Measurements from ENCODE around the gene SLC38A6. TPM values are rescaled to one million over a fixed set of nuclear protein-coding genes. Genes with fewer than 3 reads are reported as not detected.

Gene SLC38A6
- polyA plus RNA-seq, 2 donors = 3.2 to 5.9 TPM

GRCh38 chr14:61003571-61003970, 22.5 kb downstream of the SLC38A6 start:
- H3K9me3 ChIP-seq (ENCODE audit: control insufficient read depth in 2 of 2, insufficient read depth in 1 of 2, low read depth in 1 of 2, low read length in 1 of 2) = no peaks in the 10 kb centered on the region
- no peaks in the 10 kb centered on the region for H3K4me1 ChIP-seq (ENCODE audit: control insufficient read depth in 2 of 2, insufficient read depth in 2 of 2, low read length in 1 of 2)
- no peak overlapping the region for H3K27ac ChIP-seq (ENCODE audit: low read depth in 2 of 2, low read length in 1 of 2)
- no peak overlapping the region for H3K4me3 ChIP-seq (ENCODE audit: low read depth in 1 of 2, low read length in 2 of 2)
- 96 to 97% methylated on average over 1 of the region's 1 CpG for WGBS, 2 donors
- H3K36me3 ChIP-seq (ENCODE audit: control insufficient read depth in 2 of 2, insufficient read depth in 2 of 2, low read length in 1 of 2) = no peaks in the 10 kb centered on the region
- no peaks in the 10 kb centered on the region for H3K27me3 ChIP-seq (ENCODE audit: control insufficient read depth in 1 of 2, insufficient read depth in 2 of 2, low read length in 2 of 2)

DNA sequence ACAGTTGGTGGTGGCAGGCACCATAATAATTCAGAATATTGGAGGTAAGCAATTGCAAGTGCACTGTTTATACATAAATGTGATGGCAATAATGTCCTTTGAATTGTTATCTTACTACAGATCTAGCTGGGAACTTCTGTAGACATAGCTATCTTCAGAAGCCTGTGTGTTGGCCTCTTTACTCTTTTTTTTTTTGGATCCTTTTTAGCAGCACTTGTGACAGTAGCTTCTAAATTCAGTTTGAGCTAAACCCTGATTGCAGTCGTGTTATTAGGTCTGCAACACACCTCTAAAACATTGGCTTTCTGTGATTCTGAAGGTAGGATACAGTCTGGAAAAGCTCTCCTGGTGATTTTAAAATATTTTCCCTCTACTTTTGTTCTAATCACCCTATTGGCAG, 38.5 kb downstream of the SLC38A6 start:
- no peaks in the 10 kb centered on the region for H3K27me3 ChIP-seq (ENCODE audit: control insufficient read depth in 1 of 2, insufficient read depth in 2 of 2, low read length in 2 of 2)
- H3K4me3 ChIP-seq (ENCODE audit: low read depth in 1 of 2, low read length in 2 of 2) = no peak overlapping the region
- no peaks in the 10 kb centered on the region for H3K36me3 ChIP-seq (ENCODE audit: control insufficient read depth in 2 of 2, insufficient read depth in 2 of 2, low read length in 1 of 2)
- whole genome bisulfite sequencing, 2 donors = 73 to 79% methylated on average over 1 of the region's 1 CpG
- H3K4me1 ChIP-seq (ENCODE audit: control insufficient read depth in 2 of 2, insufficient read depth in 2 of 2, low read length in 1 of 2) = no peaks in the 10 kb centered on the region
- H3K9me3 ChIP-seq (ENCODE audit: control insufficient read depth in 2 of 2, insufficient read depth in 1 of 2, low read depth in 1 of 2, low read length in 1 of 2) = no peaks in the 10 kb centered on the region
- no peak overlapping the region for H3K27ac ChIP-seq (ENCODE audit: low read depth in 2 of 2, low read length in 1 of 2)

- Histone ChIP-seq H3K36me3 (ENCODE audit: control insufficient read depth in 2 of 2, insufficient read depth in 2 of 2, low read length in 1 of 2) (no peaks in the 10 kb centered on the region), H3K27me3 (ENCODE audit: control insufficient read depth in 1 of 2, insufficient read depth in 2 of 2, low read length in 2 of 2) (no peaks in the 10 kb centered on the region), H3K27ac (ENCODE audit: low read depth in 2 of 2, low read length in 1 of 2) (no peak overlapping the region), H3K9me3 (ENCODE audit: control insufficient read depth in 2 of 2, insufficient read depth in 1 of 2, low read depth in 1 of 2, low read length in 1 of 2) (no peaks in the 10 kb centered on the region), H3K4me1 (ENCODE audit: control insufficient read depth in 2 of 2, insufficient read depth in 2 of 2, low read length in 1 of 2) (no peaks in the 10 kb centered on the region), H3K4me3 (ENCODE audit: low read depth in 1 of 2, low read length in 2 of 2) (no peak overlapping the region)
- 52 to 55% methylated on average over 7 of the region's 7 CpGs for WGBS, 2 donors
Observed at GRCh38 chr14:61025251-61026223, 44.5 kb downstream of the SLC38A6 start.

- no peak overlapping the region for H3K4me3 ChIP-seq (ENCODE audit: low read depth in 1 of 2, low read length in 2 of 2)
- H3K27me3 ChIP-seq (ENCODE audit: control insufficient read depth in 1 of 2, insufficient read depth in 2 of 2, low read length in 2 of 2) = no peaks in the 10 kb centered on the region
- no peaks in the 10 kb centered on the region for H3K4me1 ChIP-seq (ENCODE audit: control insufficient read depth in 2 of 2, insufficient read depth in 2 of 2, low read length in 1 of 2)
- H3K27ac ChIP-seq (ENCODE audit: low read depth in 2 of 2, low read length in 1 of 2) = no peak overlapping the region
- 90 to 99% methylated on average over 2 of the region's 2 CpGs for WGBS, 2 donors
- H3K36me3 ChIP-seq (ENCODE audit: control insufficient read depth in 2 of 2, insufficient read depth in 2 of 2, low read length in 1 of 2) = no peaks in the 10 kb centered on the region
- no peaks in the 10 kb centered on the region for H3K9me3 ChIP-seq (ENCODE audit: control insufficient read depth in 2 of 2, insufficient read depth in 1 of 2, low read depth in 1 of 2, low read length in 1 of 2)
Observed at GRCh38 chr14:61026526-61026925, 45.5 kb downstream of the SLC38A6 start.

GRCh38 chr14:61031026-61031425, 50.0 kb downstream of the SLC38A6 start:
- Histone ChIP-seq H3K36me3 (ENCODE audit: control insufficient read depth in 2 of 2, insufficient read depth in 2 of 2, low read length in 1 of 2) (no peaks in the 10 kb centered on the region), H3K4me1 (ENCODE audit: control insufficient read depth in 2 of 2, insufficient read depth in 2 of 2, low read length in 1 of 2) (no peaks in the 10 kb centered on the region), H3K27ac (ENCODE audit: low read depth in 2 of 2, low read length in 1 of 2) (no peak overlapping the region), H3K4me3 (ENCODE audit: low read depth in 1 of 2, low read length in 2 of 2) (no peak overlapping the region), H3K9me3 (ENCODE audit: control insufficient read depth in 2 of 2, insufficient read depth in 1 of 2, low read depth in 1 of 2, low read length in 1 of 2) (no peaks in the 10 kb centered on the region), H3K27me3 (ENCODE audit: control insufficient read depth in 1 of 2, insufficient read depth in 2 of 2, low read length in 2 of 2) (no peaks in the 10 kb centered on the region)

- H3K4me1 ChIP-seq (ENCODE audit: control insufficient read depth in 2 of 2, insufficient read depth in 2 of 2, low read length in 1 of 2) = no peaks in the 10 kb centered on the region
- no peak overlapping the region for H3K27ac ChIP-seq (ENCODE audit: low read depth in 2 of 2, low read length in 1 of 2)
- H3K9me3 ChIP-seq (ENCODE audit: control insufficient read depth in 2 of 2, insufficient read depth in 1 of 2, low read depth in 1 of 2, low read length in 1 of 2) = no peaks in the 10 kb centered on the region
- no peaks in the 10 kb centered on the region for H3K27me3 ChIP-seq (ENCODE audit: control insufficient read depth in 1 of 2, insufficient read depth in 2 of 2, low read length in 2 of 2)
- no peak overlapping the region for H3K4me3 ChIP-seq (ENCODE audit: low read depth in 1 of 2, low read length in 2 of 2)
- 81 to 84% methylated on average over 3 of the region's 3 CpGs for WGBS, 2 donors
- no peaks in the 10 kb centered on the region for H3K36me3 ChIP-seq (ENCODE audit: control insufficient read depth in 2 of 2, insufficient read depth in 2 of 2, low read length in 1 of 2)
Observed at GRCh38 chr14:61033054-61033453, 52.0 kb downstream of the SLC38A6 start.

DNA sequence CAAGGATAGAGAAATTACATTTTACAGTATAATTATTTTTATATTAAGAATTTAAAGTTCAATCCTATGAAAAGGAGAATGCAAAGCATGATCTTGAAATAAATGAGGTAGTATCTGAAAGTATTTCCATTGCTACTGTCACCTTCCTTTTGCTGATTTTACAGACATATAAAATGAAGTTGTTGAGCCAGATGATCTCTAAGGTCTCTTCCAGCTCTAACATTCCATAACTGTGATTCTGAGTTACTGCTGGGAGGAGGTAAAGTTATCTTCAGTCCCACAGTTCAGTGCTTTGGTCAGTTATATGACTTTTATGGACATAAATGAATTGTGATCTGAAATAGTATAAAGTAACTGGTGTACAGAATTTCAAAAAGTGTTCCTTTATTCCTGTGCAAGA, 52.8 kb downstream of the SLC38A6 start:
- Histone ChIP-seq H3K9me3 (ENCODE audit: control insufficient read depth in 2 of 2, insufficient read depth in 1 of 2, low read depth in 1 of 2, low read length in 1 of 2) (no peaks in the 10 kb centered on the region), H3K4me3 (ENCODE audit: low read depth in 1 of 2, low read length in 2 of 2) (no peak overlapping the region), H3K27ac (ENCODE audit: low read depth in 2 of 2, low read length in 1 of 2) (no peak overlapping the region), H3K27me3 (ENCODE audit: control insufficient read depth in 1 of 2, insufficient read depth in 2 of 2, low read length in 2 of 2) (no peaks in the 10 kb centered on the region), H3K4me1 (ENCODE audit: control insufficient read depth in 2 of 2, insufficient read depth in 2 of 2, low read length in 1 of 2) (no peaks in the 10 kb centered on the region), H3K36me3 (ENCODE audit: control insufficient read depth in 2 of 2, insufficient read depth in 2 of 2, low read length in 1 of 2) (no peaks in the 10 kb centered on the region)

DNA sequence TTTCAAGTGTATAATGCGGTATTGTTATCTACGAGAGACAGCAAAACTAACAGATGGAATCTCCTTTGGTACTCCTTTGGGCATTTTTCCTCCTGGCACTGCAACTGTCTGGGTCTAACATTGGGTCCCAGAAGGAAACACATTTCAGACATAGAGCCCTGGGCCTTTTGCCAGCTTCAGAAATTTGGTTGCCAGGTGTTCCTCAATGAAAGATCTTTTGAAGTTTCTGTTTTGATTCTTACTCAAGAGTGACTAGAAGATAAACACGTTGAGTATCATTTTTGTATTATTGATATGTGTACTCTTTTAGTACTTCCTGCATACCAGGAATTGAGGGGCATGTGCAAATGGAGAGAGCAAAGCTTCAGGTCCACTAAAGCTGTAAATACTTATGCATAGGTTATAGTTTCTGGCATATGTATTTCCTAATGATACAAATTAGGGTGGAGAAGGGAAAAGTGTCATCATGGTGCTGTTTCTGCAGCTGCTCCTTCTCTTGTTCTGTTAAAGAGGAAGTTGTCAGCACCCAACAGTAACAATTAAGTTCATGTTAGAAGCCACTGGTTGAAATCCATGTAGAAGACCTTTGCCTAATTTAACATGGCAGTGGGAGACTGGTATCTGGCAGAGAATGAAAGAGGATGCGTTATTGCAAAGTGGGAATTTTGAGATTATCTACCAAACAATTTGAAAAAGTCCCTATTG, 53.5 kb downstream of the SLC38A6 start:
- H3K4me3 ChIP-seq (ENCODE audit: low read depth in 1 of 2, low read length in 2 of 2) = no peak overlapping the region
- H3K4me1 ChIP-seq (ENCODE audit: control insufficient read depth in 2 of 2, insufficient read depth in 2 of 2, low read length in 1 of 2) = no peaks in the 10 kb centered on the region
- WGBS, 2 donors = 69 to 71% methylated on average over 4 of the region's 4 CpGs
- no peaks in the 10 kb centered on the region for H3K27me3 ChIP-seq (ENCODE audit: control insufficient read depth in 1 of 2, insufficient read depth in 2 of 2, low read length in 2 of 2)
- no peaks in the 10 kb centered on the region for H3K36me3 ChIP-seq (ENCODE audit: control insufficient read depth in 2 of 2, insufficient read depth in 2 of 2, low read length in 1 of 2)
- no peak overlapping the region for H3K27ac ChIP-seq (ENCODE audit: low read depth in 2 of 2, low read length in 1 of 2)
- no peaks in the 10 kb centered on the region for H3K9me3 ChIP-seq (ENCODE audit: control insufficient read depth in 2 of 2, insufficient read depth in 1 of 2, low read depth in 1 of 2, low read length in 1 of 2)

DNA sequence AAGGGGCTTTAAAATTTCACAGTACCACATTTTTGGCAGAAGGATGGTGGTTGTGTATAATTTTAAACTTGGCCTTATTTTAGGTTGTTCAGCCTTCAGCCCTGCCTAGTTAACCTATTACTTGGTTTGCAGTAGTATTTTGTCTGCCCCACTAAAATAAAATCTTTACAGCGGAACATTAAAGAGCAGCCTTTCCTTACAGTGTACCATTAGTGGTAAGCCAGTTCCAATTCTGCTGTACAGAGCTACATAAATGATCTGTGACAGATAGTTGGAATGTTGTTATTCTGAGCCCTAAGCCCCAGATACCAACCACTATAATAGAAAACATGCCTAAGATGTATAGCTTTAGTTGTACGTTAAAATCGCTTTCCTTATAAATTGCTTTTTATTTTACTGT, 56.2 kb downstream of the SLC38A6 start:
- no peak overlapping the region for H3K4me3 ChIP-seq (ENCODE audit: low read depth in 1 of 2, low read length in 2 of 2)
- no peaks in the 10 kb centered on the region for H3K9me3 ChIP-seq (ENCODE audit: control insufficient read depth in 2 of 2, insufficient read depth in 1 of 2, low read depth in 1 of 2, low read length in 1 of 2)
- WGBS, 2 donors = 83 to 85% methylated on average over 3 of the region's 3 CpGs
- H3K27me3 ChIP-seq (ENCODE audit: control insufficient read depth in 1 of 2, insufficient read depth in 2 of 2, low read length in 2 of 2) = no peaks in the 10 kb centered on the region
- no peaks in the 10 kb centered on the region for H3K4me1 ChIP-seq (ENCODE audit: control insufficient read depth in 2 of 2, insufficient read depth in 2 of 2, low read length in 1 of 2)
- H3K27ac ChIP-seq (ENCODE audit: low read depth in 2 of 2, low read length in 1 of 2) = no peak overlapping the region
- no peaks in the 10 kb centered on the region for H3K36me3 ChIP-seq (ENCODE audit: control insufficient read depth in 2 of 2, insufficient read depth in 2 of 2, low read length in 1 of 2)

Data from esophagus (tissue), 2 donors.